Lung (tissue), 12 donors: ENCODE results near the gene PRKN. TPM values are rescaled to one million over a fixed set of nuclear protein-coding genes. Genes with fewer than 3 reads are reported as not detected.

ENCODE experiments used
- ATAC-seq: fragments of 200-7000 bp; cut with Tn5 transposase; one replicate; pipeline ENCODE4 v1.9.1; 2020; ENCODE audit warnings: moderate number of reproducible peaks; ENCODE audit not compliant: insufficient read depth, low FRiP score
- DNase-seq, 3 donors: peaks; one replicate each; pipeline ENCODE4 v3.0.0-alpha.2; 2013 to 2017
- H3K27ac ChIP-seq, 2 donors: one replicate each; pipeline ENCODE4 v1.5.1; 2013; ENCODE audit warnings: mild to moderate bottlenecking in 2 of 2, moderate library complexity in 2 of 2, control low read depth in 1 of 2, inconsistent platforms in 1 of 2, low read depth in 1 of 2, low read length in 1 of 2
- H3K27me3 ChIP-seq, 3 donors: one replicate each; pipeline ENCODE4 v1.5.1; 2013; ENCODE audit warnings: low read length in 2 of 3; ENCODE audit not compliant: control insufficient read depth in 3 of 3, insufficient read depth in 3 of 3
- H3K36me3 ChIP-seq, 4 donors: one replicate each; pipeline ENCODE4 v1.5.1; 2013; ENCODE audit warnings: low read length in 4 of 4, mild to moderate bottlenecking in 1 of 4, moderate library complexity in 1 of 4; ENCODE audit not compliant: control insufficient read depth in 4 of 4, insufficient read depth in 4 of 4
- H3K4me1 ChIP-seq, 5 donors: one replicate each; pipeline ENCODE4 v1.5.1; 2013; ENCODE audit warnings: low read length in 5 of 5, mild to moderate bottlenecking in 2 of 5, moderate library complexity in 1 of 5; ENCODE audit not compliant: control insufficient read depth in 5 of 5, insufficient read depth in 5 of 5
- H3K4me3 ChIP-seq: one replicate; pipeline ENCODE4 v1.5.1; 2013; ENCODE audit warnings: mild to moderate bottlenecking, control low read depth, moderate library complexity
- H3K9ac ChIP-seq, 2 donors: one replicate each; pipeline ENCODE4 v1.5.1; 2013; ENCODE audit warnings: low read length in 2 of 2, control low read depth in 1 of 2; ENCODE audit not compliant: insufficient read depth in 1 of 2
- H3K9me3 ChIP-seq, 4 donors: one replicate each; pipeline ENCODE4 v1.5.1; 2013; ENCODE audit warnings: low read length in 3 of 4, mild to moderate bottlenecking in 1 of 4, moderate library complexity in 1 of 4; ENCODE audit not compliant: control insufficient read depth in 4 of 4, insufficient read depth in 3 of 4
- CTCF ChIP-seq: IDR thresholded peaks from 2 replicates; pipeline ENCODE4 v1.5.1; 2012; ENCODE audit warnings: mild to moderate bottlenecking; ENCODE audit errors: control extremely low read depth, extremely low read depth
- WGBS, 2 donors: extraction: QIAGEN DNeasy Blood & Tissue Kit; methylation state at CpG; one replicate each; pipeline ENCODE4 v1.1.7; 2013; 5-methylcytosine and 5-hydroxymethylcytosine counted together
- polyA plus RNA-seq, 2 donors: library from polyadenylated mRNA; stranded (reverse); fragments of 200-250 nt; gene quantifications; one replicate each; pipeline ENCODE4 v1.2.1, GENCODE V29; 2013
- total RNA-seq, 2 donors: library from RNA; depleted of rRNA in 1 of 2; stranded (reverse); fragments of >200 nt in 1 of 2; gene quantifications; one replicate each; pipeline ENCODE4 v1.2.1, GENCODE V29; 2014 to 2021
- donor health status: control.
- donor health status: control.
- donor health status: Bipolar disorder and iron deficiency.
- donor health status: healthy.
- donor health status: DM: yes; HTN: yes; CAD: no.

Gene PRKN
- total and polyA plus RNA-seq, 4 donors, result 0.27 to 11.2 (median 3.1) TPM

GRCh38 chr6:161844804-161845203, 882.8 kb downstream of the PRKN start:
- DNase-seq, result no peak
- no peak for TF ChIP-seq CTCF
- ATAC-seq, result no peak
- Histone ChIP-seq H3K27me3 (no peaks in the 10 kb centered on the region), H3K4me3 (no peak overlapping the region), H3K4me1 (no peaks in the 10 kb centered on the region), H3K9ac (no peak overlapping the region), H3K36me3 (no peaks in the 10 kb centered on the region), H3K9me3 (no peaks in the 10 kb centered on the region), H3K27ac (no peak overlapping the region)
- WGBS, 2 donors, result 82 to 92% methylated on average over 4 of the region's 4 CpGs

DNA sequence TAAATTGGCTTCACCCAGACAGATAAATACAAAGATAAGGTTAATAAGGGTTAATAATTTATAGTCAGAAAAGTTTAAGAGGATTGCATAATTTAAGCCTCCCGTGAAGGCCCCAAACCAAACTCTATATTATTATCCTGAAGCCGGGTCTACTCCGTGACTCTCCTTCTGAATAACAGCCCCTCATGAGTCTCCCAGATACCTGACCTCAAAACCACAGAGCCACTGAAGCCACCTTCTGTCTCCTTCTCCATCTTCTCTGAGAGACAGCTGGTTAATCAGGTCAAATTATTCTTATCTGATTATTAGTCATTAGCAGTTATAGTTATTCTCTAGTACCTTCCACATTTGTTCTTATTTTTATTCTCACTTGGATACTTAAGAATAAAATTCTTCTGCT, 884.5 kb downstream of the PRKN start:
- no peaks in the 10 kb centered on the region for H3K27me3 ChIP-seq
- no peaks in the 10 kb centered on the region for H3K9me3 ChIP-seq
- H3K36me3 ChIP-seq, result no peaks in the 10 kb centered on the region
- no peak for DNase-seq
- no peak overlapping the region for H3K27ac ChIP-seq
- TF ChIP-seq CTCF, result no peak
- no peak overlapping the region for H3K9ac ChIP-seq
- H3K4me3 ChIP-seq, result no peak overlapping the region
- H3K4me1 ChIP-seq, result peaks cover 0 to 6% (median 0%) of the 10 kb centered on the region in 5 donors
- WGBS, 2 donors, result 71% methylated on average over 3 of the region's 3 CpGs
- no peak for ATAC-seq

- Histone ChIP-seq H3K36me3 (no peaks in the 10 kb centered on the region), H3K4me3 (no peak overlapping the region), H3K4me1 (peaks cover 0 to 8% (median 0%) of the 10 kb centered on the region in 5 donors), H3K9me3 (no peaks in the 10 kb centered on the region), H3K27me3 (no peaks in the 10 kb centered on the region), H3K9ac (no peak overlapping the region), H3K27ac (no peak overlapping the region)
- WGBS, 2 donors, result 80 to 93% methylated on average over 3 of the region's 3 CpGs
- no peak for TF ChIP-seq CTCF
- DNase-seq, result no peak
- no peak for ATAC-seq
Measured at GRCh38 chr6:161840380-161840779, 887.2 kb downstream of the PRKN start.
